Measurements from ENCODE around the gene UBAC2. TPM values are rescaled to one million over a fixed set of nuclear protein-coding genes. Genes with fewer than 3 reads are reported as not detected.
A peak's percentile ranks its signal among the peaks of the same experiment; 100 is the strongest.

The UBAC2 gene
- total and polyA plus RNA-seq, 2 of the 4 experiments (the other 2 are of a cell fraction), result 20.8 to 36.3 TPM

DNA sequence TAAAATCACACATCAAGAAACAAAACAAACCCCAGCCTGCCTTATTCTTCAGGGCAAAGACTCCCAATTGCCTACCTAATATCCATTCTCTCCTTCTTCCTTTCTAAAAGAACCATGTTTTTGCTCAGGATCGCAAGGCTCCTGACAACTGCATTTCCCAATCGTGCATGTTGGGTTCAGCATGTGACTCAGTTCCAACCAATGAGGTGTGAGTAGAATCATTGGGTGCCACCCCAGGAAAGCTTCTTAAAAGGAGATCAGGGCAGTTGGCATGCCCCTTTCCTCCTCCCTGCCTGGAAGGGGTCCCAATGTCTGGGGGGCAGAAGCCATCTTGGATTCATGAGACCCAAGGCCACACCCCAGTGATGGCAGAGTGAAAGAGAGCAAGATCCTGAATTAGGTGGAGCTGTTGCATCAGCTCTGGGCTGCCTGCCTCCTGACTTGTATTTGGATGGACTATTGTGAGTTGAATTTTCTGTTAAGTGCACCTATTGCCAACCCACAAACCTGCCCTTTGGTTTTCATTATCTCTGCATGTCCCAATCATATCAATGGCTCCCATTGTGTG lies 26.0 kb upstream of the UBAC2 start:
- Histone ChIP-seq H3K4me2 (ENCODE audit: low read depth, low read length) (no peak overlapping the region), H3K79me1 (ENCODE audit: low read depth in 1 of 2, low read length in 2 of 2) (no peaks in the 10 kb centered on the region), H4K8ac (ENCODE audit: low read depth in 2 of 2, low read length in 2 of 2) (no peak overlapping the region), H3K4ac (ENCODE audit: low read depth, low read length) (no peak overlapping the region), H3K14ac (replicated peaks; ENCODE audit: low read depth, low read length) (no peak overlapping the region), H2AFZ (replicated peaks; ENCODE audit: low read length, poor library complexity) (no peak overlapping the region), H3K18ac (ENCODE audit: low read depth, low read length) (no peak overlapping the region), H3K9me3 (ENCODE audit: control insufficient read depth, insufficient read depth, low read length) (no peaks in the 10 kb centered on the region), H3K23ac (ENCODE audit: low read depth, low read length) (no peak overlapping the region), H4K91ac (ENCODE audit: insufficient read depth, low read depth, low read length) (no peak overlapping the region), H2BK15ac (ENCODE audit: low read depth, low read length) (no peak overlapping the region), H2BK20ac (ENCODE audit: low read depth, low read length) (no peak overlapping the region), H3K56ac (ENCODE audit: extremely low read depth, insufficient read depth, low read length) (no peak overlapping the region), H3K4me1 (ENCODE audit: control insufficient read depth, insufficient read depth, low read length) (no peaks in the 10 kb centered on the region), H2BK5ac (ENCODE audit: low read depth, low read length, poor library complexity, severe bottlenecking) (no peak overlapping the region), H3K27me3 (ENCODE audit: control insufficient read depth, insufficient read depth, low read length) (peaks cover 25% of the 10 kb centered on the region), H3K9me1 (ENCODE audit: insufficient read depth, low read length) (no peaks in the 10 kb centered on the region), H2AK9ac (replicated peaks; ENCODE audit: low read depth, low read length, poor library complexity) (no peak overlapping the region), H3K9ac (ENCODE audit: low read depth, low read length) (no peak overlapping the region), H4K5ac (ENCODE audit: low read depth, low read length) (no peak overlapping the region), H2BK120ac (ENCODE audit: low read depth, low read length) (peak overlapping the region; percentile 4; the same call in 1 of the 2 replicates), H3K36me3 (ENCODE audit: control insufficient read depth, insufficient read depth, low read length) (no peaks in the 10 kb centered on the region), H2AK5ac (ENCODE audit: low read depth, low read length) (no peak overlapping the region), H3K4me3 (ENCODE audit: insufficient read depth, low read depth, low read length) (no peak overlapping the region), H3K27ac (ENCODE audit: insufficient read depth, low read length) (no peak overlapping the region), H4K20me1 (ENCODE audit: insufficient read depth, low read length) (peaks cover 3% of the 10 kb centered on the region; the same call in 1 of the 2 replicates)
- no peak for ATAC-seq (ENCODE audit: low read depth)
- ChIA-PET POLR2A (ENCODE audit: unreplicated experiment) (no interaction called here), CTCF (interaction anchor here (1.7 kb wide), 1 partner anchor 262 kb away, joined by 5 read pairs; no protein-coding TSS in a partner anchor)
- no TSS peak for BruUV-seq (replicated peaks)
- in situ Hi-C loops (cut with MboI; ENCODE audit: low sequenced_read_pairs) (loop anchor here (5.0 kb wide), 2 partner anchors 88 to 263 kb away; no protein-coding TSS in a partner anchor), dilution Hi-C loops (cut with HindIII; ENCODE audit: low sequenced_read_pairs, unreplicated experiment) (no loop called here), intact Hi-C loops (cut with micrococcal nuclease) (no loop called here)
- TF ChIP-seq USF2 (IDR thresholded peaks at IDR 0.05; ENCODE audit: low read depth, low read length) (peak; percentile 57; the same call in 1 of the 2 replicates), POLR2A (IDR thresholded peaks at IDR 0.05; ENCODE audit: low read depth, low read length) (no peak)
- DNase-seq, result no peak
- WGBS, 2 experiments (ENCODE audit: extremely low coverage in 2 of 2, insufficient read length in 1 of 2), result no CpG with 5 or more reads among the region's 2 CpGs

All from IMR-90 (cell line).